Small intestine (tissue), 7 donors: Measurements from ENCODE around the gene SAA4. TPM values are rescaled to one million over a fixed set of nuclear protein-coding genes. Genes with fewer than 3 reads are reported as not detected.
"Not testable (repeated sequence)": the region's sequence is repeated elsewhere in the genome, so short reads cannot be mapped to it uniquely, and the experiment has no call there.

Experiments
- DNase-seq, 2 donors: peaks; one replicate each; pipeline versions ENCODE4 v3.0.0 to v3.0.0-alpha.2; 2013
- FAIRE-seq: peaks from 2 replicates; lab custom pipeline; 2012; peaks lifted over from hg19 to GRCh38; lab: Jason Lieb, UNC
- H3K27ac ChIP-seq, 3 donors: one replicate each; pipeline ENCODE4 v1.5.1; 2013; ENCODE audit warnings: low read length in 2 of 3, mild to moderate bottlenecking in 2 of 3, control low read depth in 1 of 3, inconsistent platforms in 1 of 3, low read depth in 1 of 3, moderate library complexity in 1 of 3
- H3K27me3 ChIP-seq, 3 donors: one replicate each; pipeline ENCODE4 v1.6.1; 2013; ENCODE audit warnings: low read length in 3 of 3, inconsistent platforms in 1 of 3; ENCODE audit not compliant: control insufficient read depth in 3 of 3, insufficient read depth in 3 of 3
- H3K36me3 ChIP-seq, 3 donors: one replicate each; pipeline ENCODE4 v1.6.1; 2013; ENCODE audit warnings: low read length in 3 of 3, inconsistent platforms in 1 of 3, low read depth in 1 of 3, mild to moderate bottlenecking in 1 of 3, moderate library complexity in 1 of 3; ENCODE audit not compliant: control insufficient read depth in 3 of 3, insufficient read depth in 2 of 3
- H3K4me1 ChIP-seq, 3 donors: one replicate each; pipeline ENCODE4 v1.6.1; 2013; ENCODE audit warnings: low read length in 2 of 3, inconsistent platforms in 1 of 3, low read depth in 1 of 3, mild to moderate bottlenecking in 1 of 3, moderate library complexity in 1 of 3; ENCODE audit not compliant: control insufficient read depth in 3 of 3, insufficient read depth in 2 of 3
- H3K4me3 ChIP-seq, 3 donors: one replicate each; pipeline ENCODE4 v1.5.1; 2013; ENCODE audit warnings: low read length in 3 of 3, control low read depth in 1 of 3, inconsistent platforms in 1 of 3, low read depth in 1 of 3, mild to moderate bottlenecking in 1 of 3, moderate library complexity in 1 of 3
- H3K9me3 ChIP-seq, 2 donors: one replicate each; pipeline ENCODE4 v1.6.1; 2013; ENCODE audit warnings: low read depth in 1 of 2, low read length in 1 of 2; ENCODE audit not compliant: control insufficient read depth in 2 of 2, insufficient read depth in 1 of 2
- WGBS, 3 donors: extraction: QIAGEN DNeasy Blood & Tissue Kit; methylation state at CpG; one replicate each; pipeline ENCODE4 v1.1.7; 2013; 5-methylcytosine and 5-hydroxymethylcytosine counted together
- polyA plus RNA-seq, 4 donors: library from polyadenylated mRNA; stranded (reverse) in 3 of 4; unstranded in 1 of 4; fragments of 200-250 nt in 3 of 4; fragments of 120-200 nt in 1 of 4; gene quantifications; one replicate each; pipeline versions ENCODE4 v1.2.1 to v1.2.3, GENCODE V29; 2013
- donor health status: healthy with polysubstance abuse.
- donor health status: control.
- donor health status: control.
- donor health status: Bipolar disorder and iron deficiency.
- donor health status: healthy.

Gene SAA4
- polyA plus RNA-seq, 4 donors, result 0.15 TPM; not detected in 3

GRCh38 chr11:18189476-18190245 lies 46.9 kb downstream of the SAA4 start:
- not testable (repeated sequence) for H3K27me3 ChIP-seq, H3K36me3 ChIP-seq, H3K27ac ChIP-seq, H3K4me3 ChIP-seq, FAIRE-seq, H3K9me3 ChIP-seq, H3K4me1 ChIP-seq, DNase-seq
- 90 to 92% (median 90%) methylated on average over 34 of the region's 34 CpGs for WGBS, 3 donors

GRCh38 chr11:18188796-18189195 lies 47.8 kb downstream of the SAA4 start:
- H3K4me3 ChIP-seq, result no peak overlapping the region
- no peaks in the 10 kb centered on the region for H3K36me3 ChIP-seq
- H3K9me3 ChIP-seq, result no peaks in the 10 kb centered on the region
- no peaks in the 10 kb centered on the region for H3K27me3 ChIP-seq
- WGBS, 3 donors, result 93% methylated on average over 24 of the region's 24 CpGs
- no peak for FAIRE-seq
- no peak for DNase-seq
- no peaks in the 10 kb centered on the region for H3K4me1 ChIP-seq
- H3K27ac ChIP-seq, result no peak overlapping the region

Other genes starting within 250 kb of the SAA4 start
- gene SERGEF, start 223.8 kb downstream of the SAA4 start, polyA plus RNA-seq, result 10 to 100 TPM; 19.2 to 31.1 (median 27.0) TPM
- 10 to 100 TPM in 1 of 4 donors, 1 to 10 TPM in 3; 1.3 to 45.3 (median 2.5) TPM for gene TPH1, start 190.5 kb downstream of the SAA4 start, polyA plus RNA-seq
- gene SAAL1, start 130.7 kb downstream of the SAA4 start, polyA plus RNA-seq, result 10 to 100 TPM in 3 of 4 donors, 1 to 10 TPM in 1; 10.0 to 21.9 (median 12.1) TPM
- not detected for gene MRGPRX3, start 104.2 kb downstream of the SAA4 start, polyA plus RNA-seq
- not detected for gene MRGPRX4, start 64.0 kb downstream of the SAA4 start, polyA plus RNA-seq
- 1 to 10 TPM in 3 of 4 donors, not detected in 1; 1.1 to 9.2 (median 4.9) TPM for gene SAA2, start 11.9 kb upstream of the SAA4 start, polyA plus RNA-seq
- 10 to 100 TPM in 1 of 4 donors, 1 to 10 TPM in 2, not detected in 1; 3.0 to 64.0 (median 9.8) TPM for gene SAA1, start 29.5 kb upstream of the SAA4 start, polyA plus RNA-seq
- gene HPS5, start 85.3 kb upstream of the SAA4 start, polyA plus RNA-seq, result 10 to 100 TPM in 3 of 4 donors, 1 to 10 TPM in 1; 9.0 to 25.0 (median 12.5) TPM
- 10 to 100 TPM; 23.1 to 65.7 (median 27.3) TPM for gene GTF2H1, start 85.8 kb upstream of the SAA4 start, polyA plus RNA-seq
- 100 to 1,000 TPM; 349 to 825 (median 616) TPM for gene LDHA, start 157.8 kb upstream of the SAA4 start, polyA plus RNA-seq
- gene LDHC, start 175.5 kb upstream of the SAA4 start, polyA plus RNA-seq, result 1 to 10 TPM in 2 of 4 donors, under 1 TPM in 2; 0.06 to 5.1 (median 2.5) TPM
- gene LDHAL6A, start 219.1 kb upstream of the SAA4 start, polyA plus RNA-seq, result under 1 TPM in 2 of 4 donors, not detected in 2; 0.04 to 0.19 TPM